HG02610 (cell line): ENCODE data around the gene HSP90B1.

Experiments
- ATAC-seq: cut with Tn5 transposase; IDR thresholded peaks from one replicate; pipeline ENCODE4 v1.9.1; 2021; ENCODE audit warnings: mild to moderate bottlenecking, moderate library complexity; ENCODE audit not compliant: unreplicated experiment

HSP90B1 gene

GRCh38 chr12:103969391-103969790, 39.2 kb downstream of the HSP90B1 start:
- ATAC-seq = no peak

- ATAC-seq = no peak
These were observed 43.7 kb downstream of the HSP90B1 start for GRCh38 chr12:103973909-103974308.

- no peak for ATAC-seq
These were observed 45.2 kb downstream of the HSP90B1 start for GRCh38 chr12:103975368-103975767.

- ATAC-seq = no peak
These were observed 48.3 kb downstream of the HSP90B1 start for GRCh38 chr12:103978384-103978982.

- ATAC-seq = no peak
These were observed 56.6 kb downstream of the HSP90B1 start for GRCh38 chr12:103986829-103987228.

GRCh38 chr12:103994235-103994634, 64.0 kb downstream of the HSP90B1 start:
- ATAC-seq = no peak

- no peak for ATAC-seq
These were observed 66.4 kb downstream of the HSP90B1 start for GRCh38 chr12:103996595-103996994.

- ATAC-seq = no peak
These were observed 67.2 kb downstream of the HSP90B1 start for GRCh38 chr12:103997286-103997900.
